ENCODE measurements around the gene QRICH2.
"Not testable (repeated sequence)": the region's sequence is repeated elsewhere in the genome, so short reads cannot be mapped to it uniquely, and the experiment has no call there.

The QRICH2 gene

GRCh38 chr17:76260220-76260619 lies 47.9 kb downstream of the QRICH2 start:
- H3K4me2 ChIP-seq (ENCODE audit: low read depth, low read length, poor library complexity, severe bottlenecking): peak overlapping the region; percentile 75

GRCh38 chr17:76256430-76257050 lies 51.5 kb downstream of the QRICH2 start:
- H3K79me2 ChIP-seq (ENCODE audit: insufficient read depth, low read length); H4K20me1 ChIP-seq (ENCODE audit: low read depth, low read length); H3K9me3 ChIP-seq (ENCODE audit: insufficient read depth, low read length); H2AFZ ChIP-seq (ENCODE audit: low read depth, low read length, severe bottlenecking); H3K4me2 ChIP-seq (ENCODE audit: low read depth, low read length, poor library complexity, severe bottlenecking); H3K27me3 ChIP-seq (ENCODE audit: low read length); H3K27ac ChIP-seq (ENCODE audit: low read depth, low read length); H3K9me2 ChIP-seq (replicated peaks; ENCODE audit: insufficient read depth, low read length); H3K4me3 ChIP-seq (ENCODE audit: insufficient read depth, low read length, poor library complexity, severe bottlenecking); H3K36me3 ChIP-seq (ENCODE audit: low read length); H3K9ac ChIP-seq (ENCODE audit: low read length): not testable (repeated sequence)
- peaks cover 24% of the 10 kb centered on the region for H3F3A ChIP-seq (ENCODE audit: insufficient read depth)

More at GRCh38 chr17:76260220-76260619, 47.9 kb downstream of the QRICH2 start:
- peaks cover 48% of the 10 kb centered on the region for H3F3A ChIP-seq (ENCODE audit: insufficient read depth)
- H3K36me3 ChIP-seq (ENCODE audit: low read length): no peaks in the 10 kb centered on the region
- peak overlapping the region; percentile 32 for H3K9ac ChIP-seq (ENCODE audit: low read length)
- H2AFZ ChIP-seq (ENCODE audit: low read depth, low read length, severe bottlenecking): peak overlapping the region; percentile 54
- H4K20me1 ChIP-seq (ENCODE audit: low read depth, low read length): no peaks in the 10 kb centered on the region
- no peaks in the 10 kb centered on the region for H3K79me2 ChIP-seq (ENCODE audit: insufficient read depth, low read length)
- H3K9me2 ChIP-seq (replicated peaks; ENCODE audit: insufficient read depth, low read length): no peaks in the 10 kb centered on the region
- no peaks in the 10 kb centered on the region for H3K27me3 ChIP-seq (ENCODE audit: low read length)
- TF ChIP-seq CTCF (IDR thresholded peaks at IDR 0.05; ENCODE audit: insufficient read depth, low read length, poor library complexity, severe bottlenecking): no peak
- TF ChIP-seq EZH2phosphoT487 (conservative IDR thresholded peaks at IDR 0.05; ENCODE audit: low read length): no peak
- H3K4me3 ChIP-seq (ENCODE audit: insufficient read depth, low read length, poor library complexity, severe bottlenecking): no peak overlapping the region
- no peaks in the 10 kb centered on the region for H3K9me3 ChIP-seq (ENCODE audit: insufficient read depth, low read length)
- peak overlapping the region; percentile 75 for H3K27ac ChIP-seq (ENCODE audit: low read depth, low read length)

- H4K20me1 ChIP-seq (ENCODE audit: low read depth, low read length): no peaks in the 10 kb centered on the region
- no peak overlapping the region for H2AFZ ChIP-seq (ENCODE audit: low read depth, low read length, severe bottlenecking)
- no peak overlapping the region for H3K4me2 ChIP-seq (ENCODE audit: low read depth, low read length, poor library complexity, severe bottlenecking)
- no peaks in the 10 kb centered on the region for H3K27me3 ChIP-seq (ENCODE audit: low read length)
- H3K27ac ChIP-seq (ENCODE audit: low read depth, low read length): no peak overlapping the region
- H3K9ac ChIP-seq (ENCODE audit: low read length): no peak overlapping the region
- no peaks in the 10 kb centered on the region for H3K9me2 ChIP-seq (replicated peaks; ENCODE audit: insufficient read depth, low read length)
- peaks cover 18% of the 10 kb centered on the region for H3F3A ChIP-seq (ENCODE audit: insufficient read depth)
- H3K4me3 ChIP-seq (ENCODE audit: insufficient read depth, low read length, poor library complexity, severe bottlenecking): no peak overlapping the region
- no peaks in the 10 kb centered on the region for H3K79me2 ChIP-seq (ENCODE audit: insufficient read depth, low read length)
- TF ChIP-seq CTCF (IDR thresholded peaks at IDR 0.05; ENCODE audit: insufficient read depth, low read length, poor library complexity, severe bottlenecking) (no peak), EZH2phosphoT487 (conservative IDR thresholded peaks at IDR 0.05; ENCODE audit: low read length) (no peak)
- no peaks in the 10 kb centered on the region for H3K36me3 ChIP-seq (ENCODE audit: low read length)
- no peaks in the 10 kb centered on the region for H3K9me3 ChIP-seq (ENCODE audit: insufficient read depth, low read length)
Observed at GRCh38 chr17:76255801-76256429, 52.2 kb downstream of the QRICH2 start.

- Histone ChIP-seq H4K20me1 (ENCODE audit: low read depth, low read length) (no peaks in the 10 kb centered on the region), H3K9me2 (replicated peaks; ENCODE audit: insufficient read depth, low read length) (no peaks in the 10 kb centered on the region), H3K27ac (ENCODE audit: low read depth, low read length) (no peak overlapping the region), H3K27me3 (ENCODE audit: low read length) (no peaks in the 10 kb centered on the region), H3K36me3 (ENCODE audit: low read length) (no peaks in the 10 kb centered on the region), H3K79me2 (ENCODE audit: insufficient read depth, low read length) (no peaks in the 10 kb centered on the region), H3K9me3 (ENCODE audit: insufficient read depth, low read length) (no peaks in the 10 kb centered on the region), H3F3A (ENCODE audit: insufficient read depth) (peaks cover 2% of the 10 kb centered on the region; the same call in 1 of the 2 replicates), H3K9ac (ENCODE audit: low read length) (no peak overlapping the region), H3K4me3 (ENCODE audit: insufficient read depth, low read length, poor library complexity, severe bottlenecking) (no peak overlapping the region), H2AFZ (ENCODE audit: low read depth, low read length, severe bottlenecking) (no peak overlapping the region), H3K4me2 (ENCODE audit: low read depth, low read length, poor library complexity, severe bottlenecking) (no peak overlapping the region)
- TF ChIP-seq CTCF (IDR thresholded peaks at IDR 0.05; ENCODE audit: insufficient read depth, low read length, poor library complexity, severe bottlenecking): no peak
- TF ChIP-seq EZH2phosphoT487 (conservative IDR thresholded peaks at IDR 0.05; ENCODE audit: low read length): no peak
Observed at GRCh38 chr17:76254275-76254674, 53.8 kb downstream of the QRICH2 start.
